Hepatocyte (in vitro differentiated cells): ENCODE results near the gene EFCAB7.

Experiments used
- CTCF ChIP-seq: fragments of 200-600 bp; sonication (generic); IDR thresholded peaks from 2 replicates; pipeline ENCODE4 v1.5.1; 2016; ENCODE audit warnings: antibody characterized with exemption, mild to moderate bottlenecking; ENCODE audit not compliant: poor library complexity
- EZH2 ChIP-seq: fragments of 200-600 bp; sonication (generic); IDR thresholded peaks from 2 replicates; pipeline ENCODE4 v1.6.1; 2016; ENCODE audit warnings: antibody characterized with exemption, mild to moderate bottlenecking, borderline replicate concordance
- EZH2phosphoT487 ChIP-seq: fragments of 200-600 bp; sonication (generic); IDR thresholded peaks from one replicate; pipeline ENCODE4 v1.6.1; 2018; ENCODE audit warnings: antibody characterized with exemption, mild to moderate bottlenecking, low read depth, moderate library complexity; ENCODE audit not compliant: unreplicated experiment, severe bottlenecking

DNA sequence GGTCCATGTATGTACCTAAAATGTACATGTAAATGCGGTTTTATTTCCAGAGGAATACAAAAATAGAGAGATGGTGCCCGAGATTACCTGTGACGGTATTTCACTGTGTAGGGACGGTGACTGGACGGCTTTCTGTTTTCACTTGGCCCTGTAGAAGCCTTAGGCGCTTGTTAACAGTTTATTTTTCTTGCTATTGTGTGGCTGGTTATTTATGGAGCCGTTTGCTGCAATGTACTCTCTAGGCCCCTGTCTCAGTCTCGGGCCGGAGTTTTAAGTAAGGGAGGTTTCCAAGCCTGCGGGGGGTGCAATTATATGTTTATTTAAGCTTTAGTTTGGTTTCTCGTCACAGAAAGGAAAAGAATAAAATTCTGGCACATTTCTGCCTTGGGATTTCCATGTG, 413 bp downstream of the EFCAB7 start:
- TF ChIP-seq CTCF (no peak), EZH2 (no peak), EZH2phosphoT487 (no peak)
